Nephron progenitor cell (in vitro differentiated cells): ENCODE results near the gene DBNDD2.

Experiments
- DNase-seq: peaks from one replicate; pipeline ENCODE4 v3.0.0; 2021
- H3K27ac Mint-ChIP-seq: 2 replicates; pipeline ENCODE4 v1.8.0; 2021; ENCODE audit warnings: mild to moderate bottlenecking, moderate library complexity, mixed read lengths
- H3K27me3 Mint-ChIP-seq: 2 replicates; pipeline ENCODE4 v1.8.0; 2021; ENCODE audit warnings: mild to moderate bottlenecking, low read depth, mixed read lengths; ENCODE audit not compliant: poor library complexity
- H3K36me3 Mint-ChIP-seq: 2 replicates; pipeline ENCODE4 v1.8.0; 2021; ENCODE audit warnings: low read depth, mixed read lengths
- H3K4me1 Mint-ChIP-seq: 2 replicates; pipeline ENCODE4 v1.8.0; 2021; ENCODE audit warnings: mixed read lengths
- H3K4me3 Mint-ChIP-seq: 2 replicates; pipeline ENCODE4 v1.8.0; 2021; ENCODE audit warnings: mild to moderate bottlenecking, moderate library complexity, mixed read lengths
- H3K9me3 Mint-ChIP-seq: 2 replicates; pipeline ENCODE4 v1.8.0; 2021; ENCODE audit warnings: mild to moderate bottlenecking, moderate library complexity, mixed read lengths
- CTCF ChIP-seq: fragments of 200-600 bp; sonication (generic); IDR thresholded peaks from 2 replicates; pipeline ENCODE4 v1.5.0; 2021; ENCODE audit warnings: antibody characterized with exemption

Gene DBNDD2

GRCh38 chr20:45449528-45449927, 41.4 kb downstream of the DBNDD2 start:
- H3K36me3 Mint-ChIP-seq: no peaks in the 10 kb centered on the region
- H3K9me3 Mint-ChIP-seq: no peaks in the 10 kb centered on the region
- H3K4me1 Mint-ChIP-seq: no peaks in the 10 kb centered on the region
- DNase-seq: no peak
- H3K27ac Mint-ChIP-seq: no peak overlapping the region
- H3K27me3 Mint-ChIP-seq: peaks cover 37% of the 10 kb centered on the region
- H3K4me3 Mint-ChIP-seq: no peak overlapping the region
- TF ChIP-seq CTCF: no peak

- H3K27ac Mint-ChIP-seq: no peak overlapping the region
- no peaks in the 10 kb centered on the region for H3K4me1 Mint-ChIP-seq
- H3K9me3 Mint-ChIP-seq: no peaks in the 10 kb centered on the region
- no peak for DNase-seq
- no peak overlapping the region for H3K4me3 Mint-ChIP-seq
- peaks cover 37% of the 10 kb centered on the region for H3K27me3 Mint-ChIP-seq
- H3K36me3 Mint-ChIP-seq: no peaks in the 10 kb centered on the region
- peak; percentile 44 for TF ChIP-seq CTCF
Observed at GRCh38 chr20:45450097-45450818, 42.2 kb downstream of the DBNDD2 start.

GRCh38 chr20:45452238-45452637, 44.1 kb downstream of the DBNDD2 start:
- peaks cover 30% of the 10 kb centered on the region for H3K27me3 Mint-ChIP-seq
- DNase-seq: no peak
- no peaks in the 10 kb centered on the region for H3K4me1 Mint-ChIP-seq
- H3K4me3 Mint-ChIP-seq: no peak overlapping the region
- H3K9me3 Mint-ChIP-seq: no peaks in the 10 kb centered on the region
- H3K27ac Mint-ChIP-seq: no peak overlapping the region
- TF ChIP-seq CTCF: no peak
- no peaks in the 10 kb centered on the region for H3K36me3 Mint-ChIP-seq

- no peak for DNase-seq
- Mint-ChIP-seq H3K4me1 (no peaks in the 10 kb centered on the region), H3K27me3 (peaks cover 38% of the 10 kb centered on the region), H3K36me3 (no peaks in the 10 kb centered on the region), H3K9me3 (no peaks in the 10 kb centered on the region), H3K27ac (no peak overlapping the region), H3K4me3 (no peak overlapping the region)
- no peak for TF ChIP-seq CTCF
Observed at GRCh38 chr20:45452772-45453691, 44.9 kb downstream of the DBNDD2 start.

- Mint-ChIP-seq H3K36me3 (no peaks in the 10 kb centered on the region), H3K4me1 (no peaks in the 10 kb centered on the region), H3K27ac (no peak overlapping the region), H3K4me3 (no peak overlapping the region), H3K9me3 (no peaks in the 10 kb centered on the region), H3K27me3 (peaks cover 41% of the 10 kb centered on the region)
- peak; percentile 22 for DNase-seq
- TF ChIP-seq CTCF: peak; percentile 39
Observed at GRCh38 chr20:45456632-45457031, 48.5 kb downstream of the DBNDD2 start.
